T-helper 2 cell treated with Interferon-gamma antibody and Interleukin-4, amounts not matched to agents 100 ng/mL and 5 ng/mL, for 36 hours (primary cell): ENCODE data around the gene ZBTB38. TPM values are rescaled to one million over a fixed set of nuclear protein-coding genes. Genes with fewer than 3 reads are reported as not detected.

Experiments
- intact Hi-C: fragments of 100-400 bp; cut with micrococcal nuclease; formaldehyde crosslinking; loops from one replicate; pipeline ENCODE4 v1.15.1; 2023
- total RNA-seq: library from RNA; stranded (reverse); gene quantifications from 2 replicates; pipeline ENCODE4 v1.2.3, GENCODE V29; 2022

Gene ZBTB38
- 15.9 and 19.7 TPM in 2 replicates for total RNA-seq

GRCh38 chr3:141368062-141368924 is at the start of gene ZBTB38:
Gene ZBTB38, plus strand, starts transcription at chr3:141368504. Its CDS starts 73,885 bp downstream, at chr3:141442389.
- intact Hi-C loops: loop anchor here (5.0 kb wide), 1 partner anchor 34 kb away; no protein-coding TSS in a partner anchor

- intact Hi-C loops: no loop called here
These were observed 47.8 kb upstream of the ZBTB38 start for GRCh38 chr3:141320399-141321108.

- intact Hi-C loops: no loop called here
These were observed 47.2 kb upstream of the ZBTB38 start for GRCh38 chr3:141321109-141321497.

GRCh38 chr3:141323936-141324704 is 44.2 kb upstream of the ZBTB38 start:
- intact Hi-C loops: no loop called here

GRCh38 chr3:141326123-141326522 is 42.2 kb upstream of the ZBTB38 start:
- intact Hi-C loops: no loop called here

- intact Hi-C loops: no loop called here
These were observed 41.7 kb upstream of the ZBTB38 start for GRCh38 chr3:141326626-141327025.

GRCh38 chr3:141328286-141329166 is 39.8 kb upstream of the ZBTB38 start:
- intact Hi-C loops: no loop called here

GRCh38 chr3:141330235-141330634 is 38.1 kb upstream of the ZBTB38 start:
- intact Hi-C loops: no loop called here

- intact Hi-C loops: no loop called here
These were observed 37.5 kb upstream of the ZBTB38 start for GRCh38 chr3:141330718-141331376.

- intact Hi-C loops: no loop called here
These were observed 36.7 kb upstream of the ZBTB38 start for GRCh38 chr3:141331377-141332318.

- intact Hi-C loops: no loop called here
These were observed 35.9 kb upstream of the ZBTB38 start for GRCh38 chr3:141332416-141332815.

GRCh38 chr3:141333836-141334626 is 34.3 kb upstream of the ZBTB38 start:
- intact Hi-C loops: no loop called here

GRCh38 chr3:141334627-141335250 is 33.6 kb upstream of the ZBTB38 start:
- intact Hi-C loops: no loop called here

- intact Hi-C loops: no loop called here
These were observed 32.7 kb upstream of the ZBTB38 start for GRCh38 chr3:141335531-141336061.

GRCh38 chr3:141336672-141337522 is 31.4 kb upstream of the ZBTB38 start:
- intact Hi-C loops: no loop called here

GRCh38 chr3:141337523-141337854 is 30.8 kb upstream of the ZBTB38 start:
- intact Hi-C loops: no loop called here

GRCh38 chr3:141337991-141338390 is 30.3 kb upstream of the ZBTB38 start:
- intact Hi-C loops: no loop called here
